GM04504 (cell line): Measurements from ENCODE around the gene SMYD4.
"Not testable (repeated sequence)": the region's sequence is repeated elsewhere in the genome, so short reads cannot be mapped to it uniquely, and the experiment has no call there.

Experiments
- DNase-seq: peaks from one replicate; pipeline ENCODE4 v3.0.0-alpha.2; 2012; ENCODE audit warnings: low read depth

The SMYD4 gene

GRCh38 chr17:1829592-1830257 is at the start of gene SMYD4, which contains the start of gene RPA1:
Gene SMYD4 (minus strand): TSS chr17:1829902. CDS start chr17:1827994, 1,908 bp downstream.
Gene RPA1 (plus strand): TSS chr17:1830005. CDS start chr17:1830094, 89 bp downstream.
- peak; percentile 70 for DNase-seq

- no peak for DNase-seq
Observed at GRCh38 chr17:1878419-1879121, 48.9 kb upstream of the SMYD4 start.

- no peak for DNase-seq
Observed at GRCh38 chr17:1875597-1875996, 45.9 kb upstream of the SMYD4 start.

- no peak for DNase-seq
Observed at GRCh38 chr17:1873418-1873817, 43.7 kb upstream of the SMYD4 start.

- no peak for DNase-seq
Observed at GRCh38 chr17:1872976-1873375, 43.3 kb upstream of the SMYD4 start.

GRCh38 chr17:1872254-1872653 is 42.6 kb upstream of the SMYD4 start:
- DNase-seq, result no peak

- no peak for DNase-seq
Observed at GRCh38 chr17:1871756-1872155, 42.1 kb upstream of the SMYD4 start.

GRCh38 chr17:1870592-1870991 is 40.9 kb upstream of the SMYD4 start:
- DNase-seq, result no peak

GRCh38 chr17:1868090-1868489 is 38.4 kb upstream of the SMYD4 start:
- DNase-seq, result no peak

GRCh38 chr17:1867307-1867706 is 37.6 kb upstream of the SMYD4 start:
- DNase-seq, result no peak

GRCh38 chr17:1865252-1866037 is 35.7 kb upstream of the SMYD4 start:
- no peak for DNase-seq

- DNase-seq, result no peak
Observed at GRCh38 chr17:1861391-1862010, 31.8 kb upstream of the SMYD4 start.

- DNase-seq, result no peak
Observed at GRCh38 chr17:1860978-1861377, 31.3 kb upstream of the SMYD4 start.

- not testable (repeated sequence) for DNase-seq
Observed at GRCh38 chr17:1856462-1856861, 26.8 kb upstream of the SMYD4 start.

- DNase-seq, result no peak
Observed at GRCh38 chr17:1853698-1854097, 24.0 kb upstream of the SMYD4 start.

GRCh38 chr17:1852327-1852726 is 22.6 kb upstream of the SMYD4 start:
- DNase-seq, result no peak

GRCh38 chr17:1847191-1847590 is 17.5 kb upstream of the SMYD4 start:
- no peak for DNase-seq

- no peak for DNase-seq
Observed at GRCh38 chr17:1843947-1844346, 14.2 kb upstream of the SMYD4 start.

GRCh38 chr17:1839516-1839915 is 9.8 kb upstream of the SMYD4 start:
- no peak for DNase-seq

GRCh38 chr17:1834380-1835149 is 4.9 kb upstream of the SMYD4 start:
- DNase-seq, result no peak

- no peak for DNase-seq
Observed at GRCh38 chr17:1830288-1830687, 586 bp upstream of the SMYD4 start.

- no peak for DNase-seq
Observed at GRCh38 chr17:1829216-1829591, 498 bp downstream of the SMYD4 start.
